C4-2B (cell line): Measurements from ENCODE around the gene CDC26.

Experiments
- H3K27ac ChIP-seq: fragments of 450-650 bp; 2 replicates; pipeline ENCODE4 v1.5.1; 2017
- CTCF ChIP-seq: fragments of 450-650 bp; conservative IDR thresholded peaks from 2 replicates; pipeline ENCODE4 v1.5.1; 2017; ENCODE audit warnings: mild to moderate bottlenecking
- ZFX ChIP-seq: fragments of 450-650 bp; IDR thresholded peaks from 2 replicates; pipeline ENCODE4 v1.6.1; 2017

The CDC26 gene

GRCh38 chr9:113313261-113313660, 37.9 kb upstream of the CDC26 start:
- TF ChIP-seq ZFX (no peak), CTCF (no peak)
- no peak overlapping the region for H3K27ac ChIP-seq

GRCh38 chr9:113311961-113312360, 36.6 kb upstream of the CDC26 start:
- TF ChIP-seq ZFX (no peak), CTCF (no peak)
- no peak overlapping the region for H3K27ac ChIP-seq

GRCh38 chr9:113310538-113310937, 35.2 kb upstream of the CDC26 start:
- no peak for TF ChIP-seq CTCF
- TF ChIP-seq ZFX: no peak
- H3K27ac ChIP-seq: no peak overlapping the region

- no peak overlapping the region for H3K27ac ChIP-seq
- TF ChIP-seq ZFX: no peak
- TF ChIP-seq CTCF: peak; percentile 89
These were observed 33.9 kb upstream of the CDC26 start for GRCh38 chr9:113309204-113309813.

- H3K27ac ChIP-seq: no peak overlapping the region
- no peak for TF ChIP-seq CTCF
- no peak for TF ChIP-seq ZFX
These were observed 32.1 kb upstream of the CDC26 start for GRCh38 chr9:113307396-113307975.

GRCh38 chr9:113306566-113306965, 31.2 kb upstream of the CDC26 start:
- TF ChIP-seq CTCF (no peak), ZFX (no peak)
- no peak overlapping the region for H3K27ac ChIP-seq

- TF ChIP-seq ZFX: no peak
- no peak for TF ChIP-seq CTCF
- H3K27ac ChIP-seq: no peak within 1 kb of the TSS
These were observed 27.5 kb upstream of the CDC26 start, which contains the start of gene RNF183 for GRCh38 chr9:113302792-113303418. TSS of gene RNF183 (minus strand) at chr9:113303376. CDS start at chr9:113298184, 5,192 bp downstream.
